Eye (tissue), 1 donor: Measurements from ENCODE around the gene FAM174C.

Source experiments
- DNase-seq: peaks from one replicate; pipeline ENCODE4 v3.0.0-alpha.2; 2015

The FAM174C gene

GRCh38 chr19:1262623-1263123 is 12.7 kb upstream of the FAM174C start:
- peak; percentile 71 for DNase-seq

- no peak for DNase-seq
These were observed 12.1 kb upstream of the FAM174C start for GRCh38 chr19:1263188-1263587.

- peak; percentile 85 for DNase-seq
These were observed 10.3 kb upstream of the FAM174C start for GRCh38 chr19:1264801-1265614.

DNA sequence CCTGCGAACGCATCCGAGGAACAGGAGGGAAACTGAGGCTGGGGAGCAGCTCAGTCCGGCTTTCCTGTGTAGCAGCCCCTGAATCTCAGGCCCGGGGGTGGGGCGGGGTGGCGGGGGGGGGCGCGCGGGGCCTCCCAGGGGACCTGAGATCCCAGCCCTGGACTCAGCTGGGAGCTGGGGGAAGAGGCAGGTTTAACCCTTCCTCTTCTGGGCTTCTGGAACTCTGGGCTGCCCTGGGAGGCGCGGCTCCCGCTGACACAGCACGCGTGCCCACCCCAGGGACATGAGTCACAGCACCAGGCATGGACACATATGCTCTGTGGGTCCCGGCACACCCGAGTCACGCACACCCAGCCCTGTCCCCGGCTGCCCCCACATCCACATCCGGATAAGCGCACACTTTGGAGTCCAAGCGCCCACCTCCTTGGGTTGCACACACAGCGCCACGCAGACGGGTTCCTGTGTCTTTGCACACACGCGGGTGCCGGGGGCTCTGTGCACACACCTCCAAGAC is 9.7 kb upstream of the FAM174C start:
- DNase-seq: no peak

- DNase-seq: peak; percentile 89
These were observed 9.0 kb upstream of the FAM174C start for GRCh38 chr19:1266129-1266915.

- DNase-seq: peak; percentile 92
These were observed 8.3 kb upstream of the FAM174C start for GRCh38 chr19:1266916-1267476.

DNA sequence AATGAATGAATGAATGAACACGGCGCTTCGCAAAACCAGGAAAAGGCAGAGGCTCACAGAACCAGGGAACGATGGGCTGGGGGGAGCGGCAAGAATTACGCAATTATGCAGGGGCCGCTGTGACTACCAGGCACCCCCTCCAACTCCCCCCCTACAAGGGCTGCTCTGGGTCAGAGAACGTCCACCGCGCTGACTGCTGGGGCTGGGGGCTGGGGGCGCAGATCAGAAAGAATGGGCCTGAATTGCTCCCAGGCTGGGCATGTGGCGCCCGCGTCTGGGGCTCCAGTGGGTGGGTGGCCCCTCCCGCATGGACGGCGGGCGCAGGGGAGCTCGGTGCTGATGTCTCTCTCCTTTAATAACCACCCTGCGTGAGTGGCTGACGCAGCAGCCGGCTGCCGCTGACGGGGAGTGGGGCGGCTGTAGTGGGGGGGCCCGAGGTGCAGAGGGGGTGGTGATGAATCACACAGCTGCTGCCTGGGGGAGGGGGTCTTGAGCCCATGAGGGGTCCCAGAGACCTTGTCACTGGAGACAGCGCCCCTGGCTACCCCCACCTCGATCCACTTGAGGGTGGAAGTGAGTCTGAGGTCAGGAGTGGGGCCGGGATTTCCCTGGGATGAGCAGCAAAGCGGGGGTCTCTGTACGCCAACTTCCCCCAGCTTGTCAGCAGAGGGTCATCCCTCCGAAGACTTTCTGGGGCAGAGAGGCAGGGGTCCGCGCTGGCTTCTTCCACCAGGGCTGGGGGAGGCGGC is 7.7 kb upstream of the FAM174C start:
- peak; percentile 68 for DNase-seq

GRCh38 chr19:1268226-1269064 is 6.9 kb upstream of the FAM174C start:
- DNase-seq: peak; percentile 50

DNA sequence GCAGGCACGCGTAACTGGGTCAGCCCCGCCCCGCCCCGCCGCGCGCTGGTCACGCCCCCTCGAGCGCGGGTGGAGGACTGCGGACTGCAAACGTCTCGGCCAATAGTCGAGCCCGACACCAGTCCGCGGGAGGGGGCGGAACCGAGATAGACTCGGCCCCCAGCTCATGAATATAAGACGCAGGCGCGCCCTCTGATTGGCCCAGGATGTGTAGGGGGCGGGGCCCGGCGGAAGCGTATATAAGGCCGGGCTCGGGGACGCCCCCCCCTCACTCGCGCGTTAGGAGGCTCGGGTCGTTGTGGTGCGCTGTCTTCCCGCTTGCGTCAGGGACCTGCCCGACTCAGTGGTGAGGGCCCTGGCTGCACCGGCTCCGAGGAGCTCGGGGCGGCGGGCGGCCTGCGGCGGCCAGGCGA is 6.3 kb upstream of the FAM174C start, which contains the start of gene CIRBP:
CIRBP (plus strand) TSS at position 268 of the 413 bp plus-strand sequence. CDS start 1,602 bp downstream, outside the sequence.
- DNase-seq: peak; percentile 100

- peak; percentile 94 for DNase-seq
These were observed 5.7 kb upstream of the FAM174C start for GRCh38 chr19:1269478-1270212.

- DNase-seq: no peak
These were observed 5.0 kb upstream of the FAM174C start for GRCh38 chr19:1270213-1270853.

DNA sequence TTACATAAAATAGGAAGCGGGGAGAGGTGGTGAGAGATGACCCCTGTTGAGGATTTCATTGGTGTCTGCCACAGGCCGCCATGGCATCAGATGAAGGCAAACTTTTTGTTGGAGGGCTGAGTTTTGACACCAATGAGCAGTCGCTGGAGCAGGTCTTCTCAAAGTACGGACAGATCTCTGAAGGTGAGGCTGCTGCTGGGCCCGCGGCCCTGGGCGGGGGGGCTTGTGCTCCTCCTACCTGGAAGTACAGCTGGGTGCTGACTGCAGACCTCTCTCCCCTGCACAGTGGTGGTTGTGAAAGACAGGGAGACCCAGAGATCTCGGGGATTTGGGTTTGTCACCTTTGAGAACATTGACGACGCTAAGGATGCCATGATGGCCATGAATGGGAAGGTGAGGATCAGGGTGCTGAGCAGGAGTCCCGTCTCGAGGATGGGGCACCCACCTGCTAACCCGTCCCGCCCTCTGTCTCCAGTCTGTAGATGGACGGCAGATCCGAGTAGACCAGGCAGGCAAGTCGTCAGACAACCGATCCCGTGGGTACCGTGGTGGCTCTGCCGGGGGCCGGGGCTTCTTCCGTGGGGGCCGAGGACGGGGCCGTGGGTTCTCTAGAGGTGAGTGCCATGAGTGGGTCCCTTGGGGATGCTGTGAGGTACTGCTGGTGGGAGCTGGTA is 4.3 kb upstream of the FAM174C start:
- no peak for DNase-seq

- no peak for DNase-seq
These were observed 3.6 kb upstream of the FAM174C start for GRCh38 chr19:1271528-1272422.

DNA sequence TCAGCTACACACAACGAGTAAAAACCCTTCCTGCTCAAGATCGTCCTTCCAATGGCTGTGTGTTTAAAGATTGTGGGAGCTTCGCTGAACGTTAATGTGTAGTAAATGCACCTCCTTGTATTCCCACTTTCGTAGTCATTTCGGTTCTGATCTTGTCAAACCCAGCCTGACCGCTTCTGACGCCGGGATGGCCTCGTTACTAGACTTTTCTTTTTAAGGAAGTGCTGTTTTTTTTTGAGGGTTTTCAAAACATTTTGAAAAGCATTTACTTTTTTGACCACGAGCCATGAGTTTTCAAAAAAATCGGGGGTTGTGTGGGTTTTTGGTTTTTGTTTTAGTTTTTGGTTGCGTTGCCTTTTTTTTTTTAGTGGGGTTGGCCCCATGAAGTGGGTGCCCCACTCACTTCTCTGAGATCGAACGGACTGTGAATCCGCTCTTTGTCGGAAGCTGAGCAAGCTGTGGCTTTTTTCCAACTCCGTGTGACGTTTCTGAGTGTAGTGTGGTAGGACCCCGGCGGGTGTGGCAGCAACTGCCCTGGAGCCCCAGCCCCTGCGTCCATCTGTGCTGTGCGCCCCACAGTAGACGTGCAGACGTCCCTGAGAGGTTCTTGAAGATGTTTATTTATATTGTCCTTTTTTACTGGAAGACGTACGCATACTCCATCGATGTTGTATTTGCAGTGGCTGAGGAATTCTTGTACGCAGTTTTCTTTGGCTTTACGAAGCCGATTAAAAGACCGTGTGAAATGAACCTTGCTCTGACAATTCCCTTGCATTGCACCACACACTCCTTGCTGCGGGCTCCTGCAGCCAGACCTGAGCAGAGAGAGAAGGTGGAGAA is 2.7 kb upstream of the FAM174C start:
- no peak for DNase-seq

DNA sequence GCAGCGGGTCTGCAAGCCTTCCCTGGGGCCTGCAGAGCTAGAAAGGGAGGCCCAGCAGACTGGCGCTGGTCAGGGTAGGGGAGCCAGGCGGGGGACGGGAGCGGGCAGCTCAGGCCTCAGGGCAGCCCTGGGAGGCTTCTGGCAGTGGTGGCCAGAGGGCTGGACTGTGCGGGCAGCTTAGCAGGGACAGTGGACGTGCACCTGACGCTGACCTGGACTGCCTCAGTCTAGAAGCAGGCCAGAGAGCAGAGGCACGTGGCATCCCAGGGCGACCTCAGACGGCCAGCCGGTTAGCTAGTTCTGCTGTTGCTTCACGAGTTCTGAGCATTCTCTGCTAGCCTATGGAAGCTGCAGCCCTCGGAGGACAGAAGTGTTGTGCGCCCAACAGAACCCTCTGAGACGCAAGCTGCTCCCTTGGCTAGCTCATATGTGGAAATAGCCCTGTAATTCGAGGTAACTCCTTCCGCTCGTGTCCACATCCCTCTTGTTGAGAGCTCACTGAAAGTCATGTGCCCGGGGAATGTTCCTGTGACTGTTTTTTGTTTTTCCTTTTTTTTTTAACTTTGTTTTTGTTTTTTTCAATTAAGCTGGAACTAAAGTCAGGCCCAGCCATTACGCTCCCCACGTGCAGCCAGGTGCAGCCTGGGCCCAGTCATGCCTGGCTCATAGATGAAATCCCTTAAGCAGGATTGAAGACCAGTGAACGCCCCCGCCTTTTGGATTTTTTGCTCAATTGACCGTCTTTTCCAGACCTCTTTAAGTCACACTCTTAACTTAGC is 1.9 kb upstream of the FAM174C start:
- DNase-seq: no peak

- DNase-seq: no peak
These were observed 1.1 kb upstream of the FAM174C start for GRCh38 chr19:1274081-1274851.
